ENCODE results near the gene DPEP1.
"Not testable (repeated sequence)": the region's sequence is repeated elsewhere in the genome, so short reads cannot be mapped to it uniquely, and the experiment has no call there.

The DPEP1 gene

GRCh38 chr16:89613231-89613953 lies at the start of gene DPEP1:
Gene DPEP1 (plus strand): TSS chr16:89613642. CDS start chr16:89630411, 16,769 bp downstream.
- DNase-seq, result no peak

GRCh38 chr16:89564476-89565255 lies 48.8 kb upstream of the DPEP1 start:
- DNase-seq, result no peak

- DNase-seq, result no peak
Measured at GRCh38 chr16:89565256-89565505, 48.3 kb upstream of the DPEP1 start.

- DNase-seq, result no peak
Measured at GRCh38 chr16:89565506-89566372, 47.7 kb upstream of the DPEP1 start.

GRCh38 chr16:89567656-89568594 lies 45.5 kb upstream of the DPEP1 start:
- DNase-seq, result no peak

GRCh38 chr16:89569506-89570341 lies 43.7 kb upstream of the DPEP1 start:
- no peak for DNase-seq

GRCh38 chr16:89570342-89570923 lies 43.0 kb upstream of the DPEP1 start:
- DNase-seq, result no peak

- DNase-seq, result not testable (repeated sequence)
Measured at GRCh38 chr16:89570983-89571598, 42.4 kb upstream of the DPEP1 start.

GRCh38 chr16:89571636-89572035 lies 41.8 kb upstream of the DPEP1 start:
- DNase-seq, result no peak

GRCh38 chr16:89572073-89572484 lies 41.4 kb upstream of the DPEP1 start:
- no peak for DNase-seq

- no peak for DNase-seq
Measured at GRCh38 chr16:89572485-89573205, 40.8 kb upstream of the DPEP1 start.

- DNase-seq, result no peak
Measured at GRCh38 chr16:89573826-89574680, 39.4 kb upstream of the DPEP1 start.

- DNase-seq, result no peak
Measured at GRCh38 chr16:89574681-89575246, 38.7 kb upstream of the DPEP1 start.

GRCh38 chr16:89575247-89576152 lies 37.9 kb upstream of the DPEP1 start, which contains the start of gene CPNE7:
Gene CPNE7 (plus strand): TSS chr16:89575758. CDS start chr16:89575898, 140 bp downstream.
- DNase-seq, result no peak

- DNase-seq, result no peak
Measured at GRCh38 chr16:89576153-89577054, 37.0 kb upstream of the DPEP1 start.
